Activated CD4-positive, alpha-beta memory T cell treated with anti-CD3 and anti-CD28 coated beads for 36 hours (primary cell): ENCODE results near the gene NXN. TPM values are rescaled to one million over a fixed set of nuclear protein-coding genes. Genes with fewer than 3 reads are reported as not detected.
"Not testable (repeated sequence)": the region's sequence is repeated elsewhere in the genome, so short reads cannot be mapped to it uniquely, and the experiment has no call there.

Experiments
- CTCF ChIA-PET: fragments of 350-600 bp; sonication (Branson Sonifier 250); formaldehyde crosslinking; loops from one replicate; lab custom pipeline; 2021; ENCODE audit warnings: antibody characterized with exemption, inconsistent platforms; lab: Charles Lee
- POLR2A ChIA-PET: fragments of 350-600 bp; sonication (Branson Sonifier 250); formaldehyde crosslinking; loops from one replicate; lab custom pipeline; 2021; ENCODE audit warnings: antibody characterized with exemption; lab: Charles Lee
- DNase-seq: peaks from one replicate; pipeline ENCODE4 v3.0.0-alpha.2; 2020
- H3K27ac Mint-ChIP-seq: one replicate; pipeline ENCODE4 v1.8.0; 2021; ENCODE audit warnings: mixed read lengths
- H3K27me3 Mint-ChIP-seq: one replicate; pipeline ENCODE4 v1.8.0; 2021; ENCODE audit warnings: mixed read lengths
- H3K36me3 Mint-ChIP-seq: one replicate; pipeline ENCODE4 v1.8.0; 2021; ENCODE audit warnings: mixed read lengths
- H3K4me1 Mint-ChIP-seq: one replicate; pipeline ENCODE4 v1.8.0; 2021; ENCODE audit warnings: low read depth, mixed read lengths
- H3K4me3 Mint-ChIP-seq: one replicate; pipeline ENCODE4 v1.8.0; 2021; ENCODE audit warnings: mild to moderate bottlenecking, mixed read lengths
- H3K9me3 Mint-ChIP-seq: one replicate; pipeline ENCODE4 v1.8.0; 2021; ENCODE audit warnings: mixed read lengths
- intact Hi-C: fragments of 100-400 bp; cut with micrococcal nuclease; formaldehyde crosslinking; loops from one replicate; pipeline ENCODE4 v1.15.1; 2023
- total RNA-seq, 2 experiments: library from RNA; stranded (reverse); gene quantifications; one replicate each; pipeline ENCODE4 v1.2.3, GENCODE V29; 2021

Gene NXN
- total RNA-seq, 2 experiments from 2014 or later: 0.31 to 0.33 TPM

DNA sequence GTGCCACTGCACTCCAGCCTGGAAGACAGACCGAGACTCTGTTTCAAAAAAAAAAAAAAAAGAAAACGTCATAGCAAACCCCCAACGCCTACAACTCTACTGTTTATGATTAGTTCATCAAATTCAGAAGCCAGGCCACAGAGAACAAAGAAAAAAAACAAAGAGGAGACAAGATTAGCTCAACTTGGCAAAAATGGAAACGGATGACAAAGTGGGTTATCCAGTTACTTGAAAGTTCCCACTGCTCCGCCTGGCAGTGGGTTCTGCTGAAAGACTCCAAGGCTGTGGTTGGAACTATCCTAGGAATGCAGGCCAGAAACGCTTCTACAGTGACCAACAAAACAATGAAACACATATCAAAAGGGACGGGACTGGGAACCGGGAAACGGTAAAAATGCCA is 144.3 kb downstream of the NXN start:
- Mint-ChIP-seq H3K27ac (no peak overlapping the region), H3K4me1 (no peaks in the 10 kb centered on the region), H3K36me3 (no peaks in the 10 kb centered on the region), H3K4me3 (no peak overlapping the region), H3K9me3 (no peaks in the 10 kb centered on the region), H3K27me3 (peaks cover 2% of the 10 kb centered on the region)
- DNase-seq: no peak
- intact Hi-C loops: no loop called here
- POLR2A ChIA-PET: no interaction called here
- CTCF ChIA-PET: no interaction called here

- Mint-ChIP-seq H3K9me3 (no peaks in the 10 kb centered on the region), H3K36me3 (no peaks in the 10 kb centered on the region), H3K4me1 (no peaks in the 10 kb centered on the region), H3K4me3 (no peak overlapping the region), H3K27ac (no peak overlapping the region), H3K27me3 (peaks cover 4% of the 10 kb centered on the region)
- ChIA-PET CTCF (interaction anchor here (1.3 kb wide), 1 partner anchor 146 kb away, joined by 5 read pairs; no protein-coding TSS in a partner anchor), POLR2A (no interaction called here)
- no peak for DNase-seq
- intact Hi-C loops: no loop called here
Measured at GRCh38 chr17:834136-834535, 145.4 kb downstream of the NXN start.

- CTCF ChIA-PET: no interaction called here
- peaks cover 2% of the 10 kb centered on the region for H3K27me3 Mint-ChIP-seq
- H3K4me1 Mint-ChIP-seq: no peaks in the 10 kb centered on the region
Measured at GRCh38 chr17:830950-831349, 148.6 kb downstream of the NXN start.

GRCh38 chr17:830381-830780 is 149.2 kb downstream of the NXN start:
- ChIA-PET CTCF (no interaction called here), POLR2A (no interaction called here)
- H3K27ac Mint-ChIP-seq: no peak overlapping the region
- H3K4me1 Mint-ChIP-seq: no peaks in the 10 kb centered on the region
- intact Hi-C loops: no loop called here
- H3K4me3 Mint-ChIP-seq: no peak overlapping the region
- H3K27me3 Mint-ChIP-seq: peaks cover 2% of the 10 kb centered on the region
- H3K36me3 Mint-ChIP-seq: no peaks in the 10 kb centered on the region
- no peak for DNase-seq
- no peaks in the 10 kb centered on the region for H3K9me3 Mint-ChIP-seq

More at GRCh38 chr17:830950-831349, 148.6 kb downstream of the NXN start:
- no peaks in the 10 kb centered on the region for H3K36me3 Mint-ChIP-seq
- H3K4me3 Mint-ChIP-seq: no peak overlapping the region
- H3K9me3 Mint-ChIP-seq: no peaks in the 10 kb centered on the region
- no peak overlapping the region for H3K27ac Mint-ChIP-seq
- intact Hi-C loops: no loop called here
- DNase-seq: no peak
- POLR2A ChIA-PET: no interaction called here

GRCh38 chr17:829614-830013 is 150.0 kb downstream of the NXN start:
- H3K4me1 Mint-ChIP-seq, intact Hi-C loops, H3K4me3 Mint-ChIP-seq, CTCF ChIA-PET, POLR2A ChIA-PET, H3K9me3 Mint-ChIP-seq, H3K27ac Mint-ChIP-seq, H3K36me3 Mint-ChIP-seq, DNase-seq, H3K27me3 Mint-ChIP-seq: not testable (repeated sequence)

DNA sequence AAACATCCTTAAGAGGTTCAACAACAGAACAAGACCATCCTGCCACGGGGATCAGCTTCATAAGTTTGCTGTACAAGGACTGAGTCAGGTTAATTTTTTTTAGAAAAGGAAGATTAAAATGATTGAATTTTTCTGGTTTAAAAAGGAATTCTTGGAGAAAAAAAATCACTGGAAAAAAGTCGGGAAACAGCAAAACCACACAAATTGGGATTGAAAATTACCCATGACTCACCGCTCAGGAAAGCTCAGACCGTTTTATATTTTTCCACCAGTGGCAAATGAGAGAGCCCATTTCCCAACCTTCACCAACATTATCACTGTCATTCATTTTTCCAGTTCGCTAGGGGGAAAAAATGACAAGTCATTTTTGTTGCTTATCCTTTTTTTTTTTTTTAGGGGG is 150.8 kb downstream of the NXN start:
- ChIA-PET CTCF (no interaction called here), POLR2A (no interaction called here)
- peaks cover 2% of the 10 kb centered on the region for H3K27me3 Mint-ChIP-seq
- H3K9me3 Mint-ChIP-seq: no peaks in the 10 kb centered on the region
- H3K27ac Mint-ChIP-seq: no peak overlapping the region
- H3K4me3 Mint-ChIP-seq: no peak overlapping the region
- no peaks in the 10 kb centered on the region for H3K36me3 Mint-ChIP-seq
- no peaks in the 10 kb centered on the region for H3K4me1 Mint-ChIP-seq
- no peak for DNase-seq
- intact Hi-C loops: no loop called here

DNA sequence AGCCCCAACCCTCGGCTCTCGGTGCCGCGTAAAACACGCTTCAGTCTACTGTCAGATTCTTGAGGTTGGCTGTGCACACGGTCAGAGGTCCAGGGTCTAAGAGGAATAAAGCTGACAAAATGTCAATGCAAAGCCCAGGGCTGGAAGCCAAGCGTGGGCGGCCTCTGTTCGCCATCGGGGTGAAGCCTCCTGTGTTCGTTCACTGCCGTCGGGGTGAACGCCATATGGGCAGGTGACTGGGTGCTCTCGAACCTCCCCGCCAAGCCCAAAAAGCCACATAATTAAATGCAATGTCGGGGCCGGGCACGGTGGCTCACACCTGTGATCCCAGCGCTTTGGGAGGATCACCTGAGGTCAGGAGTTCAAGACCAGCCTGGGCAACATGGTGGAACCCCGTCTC is 152.8 kb downstream of the NXN start:
- POLR2A ChIA-PET: no interaction called here

DNA sequence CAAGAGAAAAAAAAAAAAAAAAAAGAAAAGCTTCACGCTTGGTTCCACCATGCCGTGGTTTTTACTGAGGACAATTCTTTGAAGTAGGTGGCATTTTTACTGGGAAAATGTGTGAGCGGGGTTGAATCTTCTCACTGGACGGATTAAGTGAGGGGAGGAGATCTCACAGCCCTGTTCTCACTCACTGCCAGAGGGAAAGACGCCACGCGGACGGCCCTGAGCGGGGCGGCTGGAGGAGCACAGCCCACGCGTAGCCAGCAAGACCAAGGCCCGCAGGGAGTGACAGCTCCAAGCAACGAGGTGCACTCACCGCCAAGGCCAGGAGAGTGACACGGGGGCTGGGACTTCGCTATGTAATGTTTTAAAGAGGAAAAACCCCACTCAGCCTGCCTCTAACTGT is 154.4 kb downstream of the NXN start:
- Mint-ChIP-seq H3K4me1 (no peaks in the 10 kb centered on the region), H3K27ac (no peak overlapping the region)
- POLR2A ChIA-PET: interaction anchor here (0.7 kb wide), 1 partner anchor 577 kb away, joined by 3 read pairs; no protein-coding TSS in a partner anchor

More for the DNA sequence above, 152.8 kb downstream of the NXN start:
- no peaks in the 10 kb centered on the region for H3K9me3 Mint-ChIP-seq
- no peak for DNase-seq
- no peaks in the 10 kb centered on the region for H3K36me3 Mint-ChIP-seq
- intact Hi-C loops: no loop called here
- H3K4me1 Mint-ChIP-seq: no peaks in the 10 kb centered on the region
- H3K27ac Mint-ChIP-seq: no peak overlapping the region
- peaks cover 2% of the 10 kb centered on the region for H3K27me3 Mint-ChIP-seq
- H3K4me3 Mint-ChIP-seq: no peak overlapping the region
- CTCF ChIA-PET: interaction anchor here (1.1 kb wide), 1 partner anchor 170 kb away, joined by 3 read pairs; the partner anchor contains the start of gene TIMM22

GRCh38 chr17:824378-824777 is 155.2 kb downstream of the NXN start:
- no peaks in the 10 kb centered on the region for H3K4me1 Mint-ChIP-seq
- no peak overlapping the region for H3K27ac Mint-ChIP-seq
- ChIA-PET CTCF (interaction anchor here (1.0 to 1.2 kb wide), 2 partner anchors 156 to 231 kb away, joined by 3 to 5 read pairs; no protein-coding TSS in a partner anchor), POLR2A (interaction anchor here (0.7 kb wide), 1 partner anchor 576 kb away, joined by 3 read pairs; no protein-coding TSS in a partner anchor)
- DNase-seq: no peak
- no peaks in the 10 kb centered on the region for H3K9me3 Mint-ChIP-seq
- H3K4me3 Mint-ChIP-seq: no peak overlapping the region
- H3K36me3 Mint-ChIP-seq: no peaks in the 10 kb centered on the region
- intact Hi-C loops: no loop called here
- no peaks in the 10 kb centered on the region for H3K27me3 Mint-ChIP-seq

More for the DNA sequence above, 154.4 kb downstream of the NXN start:
- CTCF ChIA-PET: interaction anchor here (0.6 to 1.2 kb wide), 3 partner anchors 155 to 230 kb away, joined by 3 to 5 read pairs (median 5); no protein-coding TSS in a partner anchor
- Mint-ChIP-seq H3K9me3 (no peaks in the 10 kb centered on the region), H3K27me3 (peaks cover 2% of the 10 kb centered on the region), H3K36me3 (no peaks in the 10 kb centered on the region), H3K4me3 (no peak overlapping the region)
- intact Hi-C loops: no loop called here
- no peak for DNase-seq

GRCh38 chr17:823501-823902 is 156.1 kb downstream of the NXN start:
- no peak for DNase-seq
- ChIA-PET POLR2A (no interaction called here), CTCF (no interaction called here)
- Mint-ChIP-seq H3K27ac (no peak overlapping the region), H3K4me1 (no peaks in the 10 kb centered on the region), H3K4me3 (no peak overlapping the region), H3K36me3 (no peaks in the 10 kb centered on the region), H3K9me3 (no peaks in the 10 kb centered on the region), H3K27me3 (no peaks in the 10 kb centered on the region)
- intact Hi-C loops: no loop called here

DNA sequence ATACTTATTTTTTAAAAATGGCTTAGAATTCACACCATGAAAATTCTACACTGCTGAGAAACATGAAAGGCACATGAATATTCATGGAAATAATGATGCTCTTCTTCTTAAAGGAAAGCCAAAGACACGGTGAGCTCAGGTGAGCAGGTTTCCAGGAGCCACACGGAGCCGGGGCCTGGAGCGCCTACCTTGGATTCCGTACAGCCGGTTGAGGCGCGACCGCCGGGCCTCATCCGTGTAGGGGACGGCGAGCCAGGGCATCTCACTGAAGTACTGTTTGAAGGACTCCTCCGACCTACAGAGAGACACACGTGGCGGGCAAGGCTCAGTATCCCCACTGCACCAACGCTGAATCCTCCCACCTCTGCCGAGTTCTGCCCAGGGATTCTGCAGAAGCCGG is 160.3 kb downstream of the NXN start:
- peaks cover 1% of the 10 kb centered on the region for H3K27me3 Mint-ChIP-seq
- CTCF ChIA-PET: interaction anchor here (0.7 kb wide), 2 partner anchors 53 to 192 kb away, joined by 3 read pairs; no protein-coding TSS in a partner anchor
- H3K36me3 Mint-ChIP-seq: no peaks in the 10 kb centered on the region
- intact Hi-C loops: no loop called here
- no peak overlapping the region for H3K27ac Mint-ChIP-seq
- POLR2A ChIA-PET: no interaction called here
- H3K9me3 Mint-ChIP-seq: no peaks in the 10 kb centered on the region
- no peak for DNase-seq
- no peak overlapping the region for H3K4me3 Mint-ChIP-seq
- no peaks in the 10 kb centered on the region for H3K4me1 Mint-ChIP-seq

DNA sequence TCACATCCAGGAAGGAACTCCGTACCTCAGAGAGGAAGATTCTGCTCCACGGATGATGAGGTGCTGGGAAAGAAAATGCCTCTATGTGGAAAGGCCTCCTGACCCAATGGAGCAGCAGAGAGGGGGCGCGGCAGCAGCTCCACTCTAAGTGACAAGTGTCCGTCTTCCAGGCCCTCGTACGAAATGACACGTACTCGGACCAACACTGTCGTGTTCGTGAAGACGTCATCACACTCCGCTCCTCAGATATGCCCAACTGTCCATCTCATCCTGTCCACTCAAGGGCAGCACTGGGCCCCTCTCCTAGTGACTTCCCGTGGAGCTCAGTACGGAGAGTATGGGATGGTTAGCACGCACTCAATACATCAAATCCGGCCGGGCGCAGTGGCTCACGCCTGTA is 165.2 kb downstream of the NXN start:
- ChIA-PET POLR2A (no interaction called here), CTCF (no interaction called here)
- Mint-ChIP-seq H3K27ac (no peak overlapping the region), H3K36me3 (no peaks in the 10 kb centered on the region), H3K9me3 (no peaks in the 10 kb centered on the region), H3K4me3 (no peak overlapping the region), H3K4me1 (no peaks in the 10 kb centered on the region), H3K27me3 (peaks cover 4% of the 10 kb centered on the region)
- intact Hi-C loops: no loop called here
- no peak for DNase-seq

DNA sequence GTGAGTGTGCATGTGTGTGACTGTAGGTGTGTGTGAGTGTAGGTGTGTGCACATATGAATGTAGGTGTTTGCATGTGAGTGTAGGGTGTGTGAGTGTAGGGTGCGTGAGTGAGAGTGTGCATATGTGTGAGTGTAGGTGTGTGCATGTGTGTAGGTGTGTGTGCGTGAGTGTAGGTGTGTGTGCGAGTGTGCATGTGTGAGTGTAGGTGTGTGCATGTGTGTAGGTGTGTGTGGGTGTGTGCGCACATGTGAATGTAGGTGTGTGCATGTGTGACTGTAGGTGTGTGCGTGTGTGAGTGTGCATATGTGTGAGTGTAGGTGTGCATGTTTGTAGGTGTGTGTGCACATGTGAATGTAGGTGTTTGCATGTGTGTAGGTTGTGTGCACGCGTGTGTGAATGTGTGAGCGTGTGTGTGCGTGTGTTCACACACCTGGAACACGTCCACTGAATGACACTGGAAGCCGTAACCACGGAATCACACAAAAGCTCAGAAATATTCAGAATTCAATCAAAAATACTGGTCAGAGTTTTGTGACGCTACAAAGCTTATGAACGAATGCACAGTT is 166.9 kb downstream of the NXN start:
- Mint-ChIP-seq H3K27ac (no peak overlapping the region), H3K4me3 (no peak overlapping the region), H3K36me3 (no peaks in the 10 kb centered on the region), H3K9me3 (no peaks in the 10 kb centered on the region), H3K27me3 (peaks cover 4% of the 10 kb centered on the region), H3K4me1 (no peaks in the 10 kb centered on the region)
- ChIA-PET POLR2A (no interaction called here), CTCF (interaction anchor here (0.6 kb wide), 1 partner anchor 184 kb away, joined by 3 read pairs; the partner anchor contains the start of gene TIMM22)
- DNase-seq: no peak
- intact Hi-C loops: no loop called here
